GM12875 (cell line): Measurements from ENCODE around the gene DPYSL5.

Experiments used
- H3K4me3 ChIP-seq: one replicate; pipeline ENCODE4 v1.5.1; 2011; ENCODE audit warnings: low read depth, low read length, control low read depth
- TF ChIP-seq, protein P1 (sequence below): IDR thresholded peaks from 2 replicates; pipeline ENCODE4 v1.5.1; 2011; ENCODE audit warnings: low read depth, mild to moderate bottlenecking, control low read depth, inconsistent platforms, low read length, moderate library complexity, borderline replicate concordance; ENCODE audit not compliant: insufficient read depth

The DPYSL5 gene

DNA sequence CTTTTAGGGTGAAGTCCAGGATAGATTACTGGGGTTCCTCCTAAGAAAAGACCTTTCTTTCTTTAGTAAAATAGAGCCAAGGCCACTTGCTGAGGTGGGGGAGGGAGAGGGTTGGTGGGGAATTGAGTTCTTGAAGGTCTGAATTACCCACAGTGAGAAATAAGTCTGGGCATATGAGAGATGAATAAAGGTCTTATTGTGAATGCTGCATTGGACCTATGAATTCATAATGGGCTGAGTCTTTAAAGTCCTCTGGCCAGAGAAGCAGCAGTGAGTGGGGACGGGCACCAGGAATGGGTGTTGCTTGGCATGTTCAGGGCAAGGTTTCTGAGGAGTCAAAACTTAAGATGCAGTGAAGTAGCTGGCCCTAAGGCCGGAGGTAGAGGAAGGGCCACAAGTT lies 133.0 kb downstream of the DPYSL5 start:
- H3K4me3 ChIP-seq = no peak overlapping the region
- TF ChIP-seq, protein P1, sequence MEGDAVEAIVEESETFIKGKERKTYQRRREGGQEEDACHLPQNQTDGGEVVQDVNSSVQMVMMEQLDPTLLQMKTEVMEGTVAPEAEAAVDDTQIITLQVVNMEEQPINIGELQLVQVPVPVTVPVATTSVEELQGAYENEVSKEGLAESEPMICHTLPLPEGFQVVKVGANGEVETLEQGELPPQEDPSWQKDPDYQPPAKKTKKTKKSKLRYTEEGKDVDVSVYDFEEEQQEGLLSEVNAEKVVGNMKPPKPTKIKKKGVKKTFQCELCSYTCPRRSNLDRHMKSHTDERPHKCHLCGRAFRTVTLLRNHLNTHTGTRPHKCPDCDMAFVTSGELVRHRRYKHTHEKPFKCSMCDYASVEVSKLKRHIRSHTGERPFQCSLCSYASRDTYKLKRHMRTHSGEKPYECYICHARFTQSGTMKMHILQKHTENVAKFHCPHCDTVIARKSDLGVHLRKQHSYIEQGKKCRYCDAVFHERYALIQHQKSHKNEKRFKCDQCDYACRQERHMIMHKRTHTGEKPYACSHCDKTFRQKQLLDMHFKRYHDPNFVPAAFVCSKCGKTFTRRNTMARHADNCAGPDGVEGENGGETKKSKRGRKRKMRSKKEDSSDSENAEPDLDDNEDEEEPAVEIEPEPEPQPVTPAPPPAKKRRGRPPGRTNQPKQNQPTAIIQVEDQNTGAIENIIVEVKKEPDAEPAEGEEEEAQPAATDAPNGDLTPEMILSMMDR = no peak

DNA sequence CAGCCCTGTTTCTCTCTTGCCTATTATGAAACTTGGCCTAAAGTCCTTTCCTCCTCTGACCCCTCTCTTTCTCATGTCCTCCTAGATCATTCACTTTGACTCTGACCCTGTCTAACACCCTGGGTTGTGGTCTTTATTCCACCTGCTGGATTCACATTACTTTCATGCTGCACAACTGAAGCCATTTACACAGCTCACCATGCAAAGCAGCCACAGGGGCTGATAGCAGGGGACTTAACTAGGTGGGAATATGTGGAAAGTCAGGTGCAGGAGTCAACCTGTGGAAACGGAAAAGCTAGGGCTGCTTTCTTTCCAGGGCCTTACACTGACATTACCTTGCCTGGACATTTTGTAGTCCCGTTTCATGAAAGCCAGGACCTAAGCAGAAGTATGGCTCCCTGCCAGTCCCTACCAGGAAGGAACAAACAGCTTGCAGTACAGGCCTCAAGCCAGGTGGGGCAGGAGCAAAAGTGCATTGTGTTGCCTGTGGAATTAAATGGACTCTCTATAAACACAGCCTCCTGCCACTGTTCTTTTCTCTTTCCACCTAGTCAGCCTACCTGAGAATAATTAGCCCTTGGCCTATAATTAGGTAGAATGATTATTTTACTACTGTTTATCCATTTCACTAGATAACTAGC lies 134.3 kb downstream of the DPYSL5 start:
- no peak overlapping the region for H3K4me3 ChIP-seq
- TF ChIP-seq, protein P1 = peak; percentile 65; the same call in 1 of the 2 replicates

DNA sequence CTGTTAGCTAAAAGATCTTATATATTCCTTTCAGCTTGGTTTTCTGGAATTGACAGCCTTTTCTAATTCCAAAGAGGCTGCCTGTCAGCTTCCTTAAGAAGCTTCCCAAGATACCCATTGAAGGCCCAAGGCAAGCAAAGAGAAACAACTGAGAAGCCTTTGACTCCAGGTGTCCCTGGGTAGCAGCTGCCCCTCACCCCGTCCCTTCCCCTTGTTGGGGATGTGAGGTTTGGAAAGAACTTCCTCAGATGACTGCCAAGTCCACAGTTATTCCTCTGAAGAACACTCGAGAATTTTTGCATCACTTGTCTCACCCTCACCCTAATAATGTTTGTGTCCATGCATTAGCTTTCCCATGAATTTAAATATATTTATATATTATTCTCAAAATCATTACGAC lies 135.8 kb downstream of the DPYSL5 start:
- H3K4me3 ChIP-seq = no peak overlapping the region
- TF ChIP-seq, protein P1 = no peak

DNA sequence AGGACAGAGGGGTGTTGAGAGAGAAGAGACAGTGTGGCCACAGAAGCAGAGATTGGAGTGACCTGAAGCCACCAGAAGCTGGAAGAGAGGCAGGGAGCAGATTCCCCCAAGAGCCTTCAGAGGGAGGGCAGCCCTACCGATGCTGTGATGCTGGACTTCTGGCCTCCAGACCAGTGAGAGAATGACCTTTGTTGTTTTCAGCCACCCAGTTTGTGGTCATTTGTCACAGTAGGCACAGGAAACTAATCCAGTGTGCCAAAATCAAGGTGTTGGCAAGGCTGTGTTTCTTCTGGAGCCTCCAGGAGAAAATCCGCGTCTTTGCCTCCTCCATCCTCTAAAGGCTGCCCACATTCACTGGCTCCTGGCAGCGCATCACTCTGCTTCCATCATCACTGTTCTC lies 137.9 kb downstream of the DPYSL5 start:
- TF ChIP-seq, protein P1 = no peak
- no peak overlapping the region for H3K4me3 ChIP-seq

DNA sequence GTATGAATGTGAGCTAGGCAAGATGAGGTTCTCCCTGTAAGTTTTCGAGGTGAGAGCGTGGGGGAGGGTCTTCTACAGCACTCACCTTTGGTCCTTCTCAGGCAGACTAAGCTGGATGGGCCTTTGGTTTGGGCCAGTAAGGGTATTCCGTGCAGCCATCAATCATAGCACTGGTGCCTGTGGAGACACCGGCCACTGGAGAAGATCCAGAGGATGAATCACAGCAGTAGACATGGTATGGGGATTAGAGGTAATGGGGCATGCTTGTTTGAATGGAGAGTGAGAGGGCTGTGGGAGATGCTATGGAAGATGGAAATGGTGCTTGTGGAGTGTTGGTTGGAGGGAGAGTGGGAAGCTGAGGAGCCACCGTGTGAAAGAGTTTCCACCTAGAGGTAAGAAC lies 138.6 kb downstream of the DPYSL5 start:
- TF ChIP-seq, protein P1 = no peak
- no peak overlapping the region for H3K4me3 ChIP-seq

DNA sequence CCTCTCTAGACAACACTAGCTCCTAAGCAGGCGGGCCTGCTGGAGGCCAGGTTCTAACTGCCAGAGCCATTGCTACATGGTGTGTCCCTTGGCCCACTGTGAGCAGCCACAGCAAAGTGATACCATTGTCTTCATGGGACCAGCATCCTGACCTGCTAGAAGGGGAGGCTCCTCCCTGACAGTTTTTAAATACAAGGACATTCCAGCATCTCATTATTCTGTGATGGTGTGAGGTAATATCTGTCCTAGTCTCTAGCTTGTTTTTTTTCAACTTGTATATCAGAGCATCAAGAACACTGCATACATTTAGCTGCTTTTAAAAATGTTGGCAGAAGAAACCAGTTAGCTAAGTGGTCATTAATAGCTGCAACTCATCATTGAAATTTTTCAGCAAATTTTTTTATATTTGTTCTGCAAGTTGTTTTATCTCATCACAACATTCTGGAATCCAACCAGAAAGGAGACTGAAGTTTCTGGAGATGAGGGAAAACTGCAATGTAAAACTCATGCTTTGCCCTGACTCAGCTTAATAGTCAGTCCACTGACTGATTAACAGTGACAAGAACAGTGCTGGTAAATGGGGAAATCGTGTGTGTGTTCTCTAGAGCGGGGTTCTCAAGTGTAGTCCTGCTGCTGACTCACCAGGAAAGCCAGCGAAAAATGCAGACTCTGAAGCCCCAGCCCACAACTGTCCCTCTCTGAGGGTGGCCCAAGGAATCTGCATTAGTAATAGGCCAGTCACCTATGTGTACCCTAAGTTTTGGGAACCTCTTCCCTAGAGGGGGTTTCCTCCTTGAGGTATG lies 140.3 kb downstream of the DPYSL5 start:
- TF ChIP-seq, protein P1 = no peak
- H3K4me3 ChIP-seq = no peak overlapping the region

DNA sequence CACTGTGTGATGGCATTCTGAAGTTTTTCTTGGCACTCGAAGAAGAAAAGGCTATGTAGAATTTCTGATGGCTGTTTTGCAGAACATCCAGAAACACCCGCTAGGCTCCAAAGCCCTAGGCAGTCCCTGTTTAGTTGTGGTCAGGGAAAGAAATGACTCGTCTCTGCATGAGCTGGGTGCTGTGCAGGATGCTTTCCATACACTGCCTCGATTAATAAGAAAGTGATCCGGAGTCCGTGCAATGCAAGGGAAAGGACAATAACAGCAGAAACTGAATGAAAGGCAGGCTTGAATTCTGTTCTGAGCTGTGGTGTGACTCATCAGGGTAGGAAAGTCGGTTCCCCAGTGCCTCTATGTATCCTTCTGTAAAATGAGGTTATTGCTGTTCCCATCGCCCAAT lies 141.2 kb downstream of the DPYSL5 start:
- TF ChIP-seq, protein P1 = no peak
- H3K4me3 ChIP-seq = no peak overlapping the region
